SK-N-SH (cell line): ENCODE results near the gene IRAK2. TPM values are rescaled to one million over a fixed set of nuclear protein-coding genes. Genes with fewer than 3 reads are reported as not detected.
A peak's percentile ranks its signal among the peaks of the same experiment; 100 is the strongest.

ENCODE experiments used
- EP300 ChIP-seq, 2 experiments: IDR thresholded peaks; 2 replicates each; pipeline versions ENCODE4 v1.4.0 to v1.6.1; 2012; ENCODE audit warnings: borderline replicate concordance in 1 of 2, low read depth in 1 of 2, low read length in 1 of 2
- FOSL2 ChIP-seq: IDR thresholded peaks from 2 replicates; pipeline ENCODE4 v1.4.0; 2012; ENCODE audit warnings: low read depth, mild to moderate bottlenecking, moderate library complexity, borderline replicate concordance
- FOXJ3 ChIP-seq: sonication (generic); formaldehyde crosslinking; IDR thresholded peaks from 2 replicates; pipeline ENCODE4 v1.5.1; 2020; ENCODE audit warnings: mild to moderate bottlenecking, missing genetic modification reagents
- GABPA ChIP-seq: IDR thresholded peaks from 2 replicates; pipeline ENCODE4 v1.4.0; 2012; ENCODE audit warnings: low read depth, mild to moderate bottlenecking
- GATA2 ChIP-seq: sonication (generic); formaldehyde crosslinking; IDR thresholded peaks from 2 replicates; pipeline ENCODE4 v1.5.0; 2020; ENCODE audit warnings: mild to moderate bottlenecking, missing genetic modification reagents
- MEF2A ChIP-seq: IDR thresholded peaks from 2 replicates; pipeline ENCODE4 v1.4.0; 2012; ENCODE audit warnings: low read depth, borderline replicate concordance
- NFIC ChIP-seq: IDR thresholded peaks from 2 replicates; pipeline ENCODE4 v1.4.0; 2012; ENCODE audit warnings: borderline replicate concordance
- POLR2AphosphoS5 ChIP-seq: IDR thresholded peaks from 2 replicates; pipeline ENCODE4 v1.6.1; 2012; ENCODE audit warnings: low read depth, low read length
- RFX5 ChIP-seq: IDR thresholded peaks from 2 replicates; pipeline ENCODE4 v1.6.1; 2012; ENCODE audit warnings: mild to moderate bottlenecking, improper control_type of control experiment, low read length
- RXRA ChIP-seq: IDR thresholded peaks from 2 replicates; pipeline ENCODE4 v1.4.0; 2012; ENCODE audit warnings: low read depth, mild to moderate bottlenecking, borderline replicate concordance
- SIN3A ChIP-seq: IDR thresholded peaks from 2 replicates; pipeline ENCODE4 v1.6.1; 2012; ENCODE audit warnings: low read depth, mild to moderate bottlenecking, low read length, moderate library complexity, borderline replicate concordance
- SMC3 ChIP-seq: IDR thresholded peaks from 2 replicates; pipeline ENCODE4 v1.6.1; 2012; ENCODE audit warnings: low read depth, low read length, improper control_type of control experiment
- polyA plus RNA-seq, 3 experiments: library from polyadenylated mRNA; depleted of rRNA; stranded (reverse); fragments of >200 nt; gene quantifications; 2 replicates each; pipeline ENCODE4 v1.2.3, GENCODE V29; 2012
- TF ChIP-seq, protein P1 (sequence below): IDR thresholded peaks from 2 replicates; pipeline ENCODE4 v1.4.0; 2012; ENCODE audit warnings: low read depth
- TF ChIP-seq, protein P2 (sequence below): IDR thresholded peaks from 2 replicates; pipeline ENCODE4 v1.4.0; 2012; ENCODE audit warnings: low read depth, borderline replicate concordance
- TF ChIP-seq, protein P3 (sequence below): IDR thresholded peaks from 2 replicates; pipeline ENCODE4 v1.6.1; 2012; ENCODE audit warnings: mild to moderate bottlenecking, low read depth, low read length, moderate library complexity
- TF ChIP-seq, protein P4 (sequence below): fragments of 150-350 bp; IDR thresholded peaks from 2 replicates; pipeline ENCODE4 v1.6.1; 2017; ENCODE audit warnings: antibody characterized with exemption, low read length, low read depth, borderline replicate concordance

The IRAK2 gene
- polyA plus RNA-seq, 1 of the 3 experiments (the other 2 are of a cell fraction): 7.7 TPM

DNA sequence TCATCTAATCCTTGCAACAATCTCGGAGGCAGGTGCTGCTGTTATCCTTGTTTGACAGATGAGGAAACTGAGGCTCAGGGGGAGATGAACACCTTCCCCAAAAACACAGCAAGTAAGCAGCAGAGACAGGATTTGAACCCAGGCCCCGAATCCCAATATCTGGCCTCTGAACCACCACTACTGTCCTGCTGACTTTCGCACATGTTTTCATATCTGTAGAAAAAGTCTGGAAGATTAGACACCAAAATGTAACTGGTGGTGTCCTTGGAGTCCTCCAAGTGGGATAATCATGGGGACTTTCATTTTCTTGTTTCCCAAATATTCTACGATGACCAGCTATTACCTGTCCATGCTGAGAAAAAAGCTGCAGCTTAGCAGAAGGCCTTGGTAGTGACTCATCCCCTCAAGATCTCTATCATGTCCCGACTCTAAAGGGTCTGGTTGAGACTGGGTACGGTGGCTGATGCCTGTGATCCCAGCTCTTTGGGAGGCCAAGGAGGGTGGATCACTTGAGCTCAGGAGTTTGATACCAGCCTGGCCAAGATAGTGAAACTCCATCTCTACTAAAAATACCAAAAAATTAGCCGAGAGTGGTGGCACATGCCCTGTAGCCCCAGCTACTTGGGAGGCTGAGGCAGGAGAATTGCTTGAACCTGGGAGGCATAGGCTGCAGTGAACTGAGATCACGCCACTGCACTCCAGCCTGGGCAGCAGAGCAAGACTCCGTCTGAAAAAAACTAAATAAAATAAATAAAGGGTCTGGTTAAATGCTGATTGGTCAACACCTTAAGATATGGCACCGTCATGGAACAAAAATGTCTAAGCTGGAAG, 8.6 kb downstream of the IRAK2 start (continued):
- TF ChIP-seq GATA2: no peak
- TF ChIP-seq, protein P1, sequence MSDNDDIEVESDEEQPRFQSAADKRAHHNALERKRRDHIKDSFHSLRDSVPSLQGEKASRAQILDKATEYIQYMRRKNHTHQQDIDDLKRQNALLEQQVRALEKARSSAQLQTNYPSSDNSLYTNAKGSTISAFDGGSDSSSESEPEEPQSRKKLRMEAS: 0 out of 2 replicates have a peak, but pooled peaks have one; percentile 22
- TF ChIP-seq MEF2A: no peak
- TF ChIP-seq, protein P2, sequence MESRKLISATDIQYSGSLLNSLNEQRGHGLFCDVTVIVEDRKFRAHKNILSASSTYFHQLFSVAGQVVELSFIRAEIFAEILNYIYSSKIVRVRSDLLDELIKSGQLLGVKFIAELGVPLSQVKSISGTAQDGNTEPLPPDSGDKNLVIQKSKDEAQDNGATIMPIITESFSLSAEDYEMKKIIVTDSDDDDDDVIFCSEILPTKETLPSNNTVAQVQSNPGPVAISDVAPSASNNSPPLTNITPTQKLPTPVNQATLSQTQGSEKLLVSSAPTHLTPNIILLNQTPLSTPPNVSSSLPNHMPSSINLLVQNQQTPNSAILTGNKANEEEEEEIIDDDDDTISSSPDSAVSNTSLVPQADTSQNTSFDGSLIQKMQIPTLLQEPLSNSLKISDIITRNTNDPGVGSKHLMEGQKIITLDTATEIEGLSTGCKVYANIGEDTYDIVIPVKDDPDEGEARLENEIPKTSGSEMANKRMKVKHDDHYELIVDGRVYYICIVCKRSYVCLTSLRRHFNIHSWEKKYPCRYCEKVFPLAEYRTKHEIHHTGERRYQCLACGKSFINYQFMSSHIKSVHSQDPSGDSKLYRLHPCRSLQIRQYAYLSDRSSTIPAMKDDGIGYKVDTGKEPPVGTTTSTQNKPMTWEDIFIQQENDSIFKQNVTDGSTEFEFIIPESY: no peak
- no peak for TF ChIP-seq POLR2AphosphoS5
- TF ChIP-seq, protein P3, sequence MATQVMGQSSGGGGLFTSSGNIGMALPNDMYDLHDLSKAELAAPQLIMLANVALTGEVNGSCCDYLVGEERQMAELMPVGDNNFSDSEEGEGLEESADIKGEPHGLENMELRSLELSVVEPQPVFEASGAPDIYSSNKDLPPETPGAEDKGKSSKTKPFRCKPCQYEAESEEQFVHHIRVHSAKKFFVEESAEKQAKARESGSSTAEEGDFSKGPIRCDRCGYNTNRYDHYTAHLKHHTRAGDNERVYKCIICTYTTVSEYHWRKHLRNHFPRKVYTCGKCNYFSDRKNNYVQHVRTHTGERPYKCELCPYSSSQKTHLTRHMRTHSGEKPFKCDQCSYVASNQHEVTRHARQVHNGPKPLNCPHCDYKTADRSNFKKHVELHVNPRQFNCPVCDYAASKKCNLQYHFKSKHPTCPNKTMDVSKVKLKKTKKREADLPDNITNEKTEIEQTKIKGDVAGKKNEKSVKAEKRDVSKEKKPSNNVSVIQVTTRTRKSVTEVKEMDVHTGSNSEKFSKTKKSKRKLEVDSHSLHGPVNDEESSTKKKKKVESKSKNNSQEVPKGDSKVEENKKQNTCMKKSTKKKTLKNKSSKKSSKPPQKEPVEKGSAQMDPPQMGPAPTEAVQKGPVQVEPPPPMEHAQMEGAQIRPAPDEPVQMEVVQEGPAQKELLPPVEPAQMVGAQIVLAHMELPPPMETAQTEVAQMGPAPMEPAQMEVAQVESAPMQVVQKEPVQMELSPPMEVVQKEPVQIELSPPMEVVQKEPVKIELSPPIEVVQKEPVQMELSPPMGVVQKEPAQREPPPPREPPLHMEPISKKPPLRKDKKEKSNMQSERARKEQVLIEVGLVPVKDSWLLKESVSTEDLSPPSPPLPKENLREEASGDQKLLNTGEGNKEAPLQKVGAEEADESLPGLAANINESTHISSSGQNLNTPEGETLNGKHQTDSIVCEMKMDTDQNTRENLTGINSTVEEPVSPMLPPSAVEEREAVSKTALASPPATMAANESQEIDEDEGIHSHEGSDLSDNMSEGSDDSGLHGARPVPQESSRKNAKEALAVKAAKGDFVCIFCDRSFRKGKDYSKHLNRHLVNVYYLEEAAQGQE: no peak
- no peak for TF ChIP-seq GABPA
- TF ChIP-seq RFX5: no peak
- TF ChIP-seq FOSL2: peak; percentile 75
- TF ChIP-seq FOXJ3: no peak
- TF ChIP-seq RXRA: no peak
- TF ChIP-seq EP300 (IDR thresholded peaks at IDR 0.05; ENCODE audit: borderline replicate concordance in 1 of 2, low read depth in 1 of 2, low read length in 1 of 2): no peak
- TF ChIP-seq, protein P4, sequence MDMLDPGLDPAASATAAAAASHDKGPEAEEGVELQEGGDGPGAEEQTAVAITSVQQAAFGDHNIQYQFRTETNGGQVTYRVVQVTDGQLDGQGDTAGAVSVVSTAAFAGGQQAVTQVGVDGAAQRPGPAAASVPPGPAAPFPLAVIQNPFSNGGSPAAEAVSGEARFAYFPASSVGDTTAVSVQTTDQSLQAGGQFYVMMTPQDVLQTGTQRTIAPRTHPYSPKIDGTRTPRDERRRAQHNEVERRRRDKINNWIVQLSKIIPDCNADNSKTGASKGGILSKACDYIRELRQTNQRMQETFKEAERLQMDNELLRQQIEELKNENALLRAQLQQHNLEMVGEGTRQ: no peak
- no peak for TF ChIP-seq SIN3A
- TF ChIP-seq NFIC: no peak
- no peak for TF ChIP-seq SMC3
